HG02763 (cell line): ENCODE data around the gene ARAP2.
A peak's percentile ranks its signal among the peaks of the same experiment; 100 is the strongest.

Experiments used
- ATAC-seq: cut with Tn5 transposase; IDR thresholded peaks from one replicate; pipeline ENCODE4 v1.9.1; 2021; ENCODE audit warnings: mild to moderate bottlenecking, moderate library complexity; ENCODE audit not compliant: unreplicated experiment

ARAP2 gene

DNA sequence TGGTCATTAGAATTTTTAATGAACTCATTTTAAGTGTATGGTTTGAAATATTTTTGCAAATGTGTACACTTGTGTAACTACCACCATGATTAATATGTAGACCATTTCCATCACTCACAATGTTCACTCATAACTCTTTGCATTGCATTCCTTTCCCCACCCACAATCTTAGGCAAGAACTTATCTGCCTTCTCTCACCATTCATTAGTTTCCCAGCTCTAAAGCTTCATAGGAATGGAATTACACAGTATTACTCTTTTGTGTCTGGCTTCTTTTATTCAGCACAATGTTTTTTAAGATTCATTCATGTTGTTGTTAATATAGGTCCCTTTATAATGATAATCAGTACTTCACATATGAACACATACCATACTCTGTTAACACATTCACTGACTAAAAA, 106.1 kb downstream of the ARAP2 start:
- no peak for ATAC-seq

DNA sequence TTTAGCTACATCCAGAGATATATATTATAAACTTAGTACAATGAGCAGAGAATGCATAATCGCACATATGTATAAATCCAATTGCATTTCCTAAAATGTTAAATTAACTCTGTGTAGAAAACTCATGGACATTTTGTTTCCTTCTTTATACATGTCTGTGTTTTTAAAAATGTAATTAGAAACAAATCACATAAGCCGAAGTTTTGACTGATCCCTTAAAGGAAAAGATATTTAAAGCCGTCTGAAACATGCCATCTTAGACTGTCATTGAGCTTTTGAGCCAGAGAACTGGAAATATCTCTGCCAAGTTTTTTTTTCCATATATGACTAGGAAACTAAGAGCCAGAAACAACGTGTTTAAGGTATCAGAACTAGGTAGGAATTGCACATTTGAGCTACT, 107.0 kb downstream of the ARAP2 start:
- no peak for ATAC-seq

- no peak for ATAC-seq
Observed at GRCh38 chr4:36133658-36134057, 110.7 kb downstream of the ARAP2 start.

GRCh38 chr4:36133086-36133485, 111.2 kb downstream of the ARAP2 start:
- no peak for ATAC-seq

GRCh38 chr4:36130641-36131040, 113.7 kb downstream of the ARAP2 start:
- ATAC-seq = no peak

DNA sequence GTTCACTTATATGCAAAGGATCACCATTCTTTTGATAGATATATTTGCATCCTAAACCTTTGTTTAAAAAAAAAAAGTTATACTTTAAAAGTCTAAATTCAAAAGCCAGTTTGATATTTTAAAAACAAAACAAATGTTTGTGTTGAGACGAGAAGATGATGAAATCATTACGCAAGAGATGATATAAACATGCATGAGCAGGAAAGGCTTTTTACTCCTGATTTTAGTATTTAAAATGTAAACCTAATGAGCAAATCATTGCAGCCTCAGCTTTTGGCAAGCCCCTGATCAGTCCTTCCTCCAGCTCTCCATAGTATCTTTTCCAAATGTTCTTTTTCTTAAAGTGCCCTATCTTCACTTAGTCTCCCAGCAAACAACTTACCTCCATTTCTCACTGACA, 115.6 kb downstream of the ARAP2 start:
- no peak for ATAC-seq

DNA sequence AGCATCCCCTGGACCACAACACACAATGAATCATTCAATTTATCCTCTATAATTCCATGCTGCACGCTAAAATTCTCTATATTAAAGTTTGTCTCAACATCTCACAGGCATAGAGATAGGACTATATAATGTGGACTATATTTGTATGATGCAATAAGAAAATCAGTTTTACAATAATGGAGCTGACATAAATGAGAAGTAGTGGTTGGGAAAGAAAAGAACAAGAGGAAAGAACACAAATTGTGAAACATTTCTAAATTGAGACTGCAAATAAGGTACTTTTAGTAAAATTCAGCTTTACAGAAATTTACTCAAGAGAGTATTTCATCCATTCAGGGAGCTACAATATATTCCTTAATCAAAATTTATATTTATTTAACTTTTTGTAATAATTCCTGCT, 120.4 kb downstream of the ARAP2 start:
- no peak for ATAC-seq

- no peak for ATAC-seq
Observed at GRCh38 chr4:36115312-36115711, 129.0 kb downstream of the ARAP2 start.

GRCh38 chr4:36111172-36111571, 133.1 kb downstream of the ARAP2 start:
- ATAC-seq = no peak

- ATAC-seq = no peak
Observed at GRCh38 chr4:36099509-36099908, 144.8 kb downstream of the ARAP2 start.

DNA sequence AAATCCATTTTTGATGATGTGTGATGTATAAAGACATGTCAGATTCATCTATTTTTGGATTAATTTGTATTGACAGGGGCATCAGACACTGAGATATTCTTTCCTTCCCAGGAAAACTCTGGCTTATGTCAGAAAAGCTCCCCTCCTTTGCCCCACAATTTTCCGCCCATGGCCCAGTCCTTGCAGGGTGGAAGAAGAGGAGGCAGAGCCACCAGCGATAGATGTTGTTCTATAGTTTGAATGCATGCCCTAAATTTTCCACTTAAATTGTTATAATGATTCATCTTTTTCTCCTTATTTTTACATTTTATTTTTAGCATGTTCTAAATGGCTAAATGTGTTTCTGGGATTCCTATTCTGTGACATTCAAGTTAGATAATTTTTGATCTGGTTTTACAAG, 149.3 kb downstream of the ARAP2 start:
- ATAC-seq = no peak

DNA sequence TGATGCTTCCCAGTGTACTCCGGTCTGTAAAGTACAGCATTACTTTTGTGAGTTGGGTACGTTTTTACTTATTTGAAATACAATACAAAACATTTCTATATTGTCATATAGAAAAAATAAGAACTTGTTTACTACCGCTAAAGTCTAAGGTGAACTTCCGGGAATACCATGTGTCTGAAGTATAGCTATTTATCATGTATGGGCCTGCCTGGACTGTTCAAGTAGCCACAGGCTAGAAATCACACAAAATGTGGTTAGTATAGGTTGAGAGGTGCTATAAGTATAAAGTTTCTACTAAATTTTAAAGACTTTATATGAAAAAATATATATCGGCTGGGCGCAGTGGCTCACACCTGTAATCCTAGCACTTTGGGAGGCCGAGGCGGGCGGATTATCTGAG, 152.3 kb downstream of the ARAP2 start:
- ATAC-seq = no peak

- no peak for ATAC-seq
Observed at GRCh38 chr4:36088542-36088941, 155.8 kb downstream of the ARAP2 start.

- no peak for ATAC-seq
Observed at GRCh38 chr4:36086261-36086786, 158.0 kb downstream of the ARAP2 start.

DNA sequence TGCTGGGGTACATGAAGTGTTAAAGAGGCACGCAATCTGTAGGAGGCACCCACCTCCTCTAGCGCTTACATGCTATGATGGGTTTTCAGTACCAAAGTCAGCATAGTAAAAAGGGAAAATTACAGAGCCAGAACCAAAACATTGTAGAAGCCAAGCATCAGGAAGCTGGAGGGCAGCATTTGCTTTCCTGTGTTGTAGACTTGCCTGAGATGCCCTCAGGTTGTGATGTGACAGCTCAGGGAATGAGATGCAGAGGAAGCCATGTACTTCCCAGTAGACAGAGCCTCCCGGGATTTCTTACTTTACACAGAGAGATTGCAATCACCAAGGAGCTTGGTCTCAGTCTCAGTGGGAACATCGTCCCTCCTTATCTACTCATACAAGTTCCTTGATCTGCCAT, 161.5 kb downstream of the ARAP2 start:
- no peak for ATAC-seq

- peak; percentile 93 for ATAC-seq
Observed at GRCh38 chr4:36081185-36081584, 163.1 kb downstream of the ARAP2 start.

GRCh38 chr4:36079666-36080065, 164.6 kb downstream of the ARAP2 start:
- ATAC-seq = no peak

DNA sequence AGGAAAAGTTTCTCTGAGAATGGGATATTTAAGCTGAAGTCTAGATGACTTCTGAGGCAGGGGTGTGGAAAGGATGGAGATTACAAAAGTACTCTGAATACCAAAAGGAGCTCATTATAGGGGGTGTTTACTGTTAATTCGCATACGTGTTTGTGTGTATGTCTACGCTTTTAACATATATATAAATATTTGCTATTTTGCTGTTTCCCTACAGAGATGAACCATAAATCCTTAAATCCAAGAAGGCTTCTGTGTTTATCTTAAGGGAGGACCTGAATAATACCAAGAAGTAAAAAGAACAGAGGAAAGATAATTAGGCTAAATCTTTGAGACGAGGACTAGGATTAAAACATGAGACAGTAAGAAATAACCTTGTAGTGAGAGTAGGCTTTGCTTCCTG, 166.0 kb downstream of the ARAP2 start:
- ATAC-seq = no peak

- ATAC-seq = no peak
Observed at GRCh38 chr4:36072529-36072928, 171.8 kb downstream of the ARAP2 start.

DNA sequence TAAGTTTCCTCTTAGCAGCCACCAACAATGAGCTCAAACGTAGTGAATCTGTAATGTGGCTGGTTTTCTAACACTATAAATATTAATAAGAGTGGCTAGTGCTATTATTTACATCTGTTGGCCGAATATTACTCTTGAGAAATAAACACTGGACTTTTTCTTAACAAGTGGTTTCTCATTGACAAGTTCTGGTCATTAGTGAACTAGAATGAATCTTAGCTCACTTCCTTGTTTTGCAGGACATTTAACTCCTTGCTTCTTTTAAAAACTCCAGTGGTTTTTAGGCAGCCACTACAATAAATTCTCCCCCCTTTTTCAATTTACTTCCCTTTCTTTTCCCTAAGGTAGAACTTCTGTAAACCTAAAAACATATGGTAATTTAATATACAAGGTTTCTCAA, 177.2 kb downstream of the ARAP2 start:
- no peak for ATAC-seq

DNA sequence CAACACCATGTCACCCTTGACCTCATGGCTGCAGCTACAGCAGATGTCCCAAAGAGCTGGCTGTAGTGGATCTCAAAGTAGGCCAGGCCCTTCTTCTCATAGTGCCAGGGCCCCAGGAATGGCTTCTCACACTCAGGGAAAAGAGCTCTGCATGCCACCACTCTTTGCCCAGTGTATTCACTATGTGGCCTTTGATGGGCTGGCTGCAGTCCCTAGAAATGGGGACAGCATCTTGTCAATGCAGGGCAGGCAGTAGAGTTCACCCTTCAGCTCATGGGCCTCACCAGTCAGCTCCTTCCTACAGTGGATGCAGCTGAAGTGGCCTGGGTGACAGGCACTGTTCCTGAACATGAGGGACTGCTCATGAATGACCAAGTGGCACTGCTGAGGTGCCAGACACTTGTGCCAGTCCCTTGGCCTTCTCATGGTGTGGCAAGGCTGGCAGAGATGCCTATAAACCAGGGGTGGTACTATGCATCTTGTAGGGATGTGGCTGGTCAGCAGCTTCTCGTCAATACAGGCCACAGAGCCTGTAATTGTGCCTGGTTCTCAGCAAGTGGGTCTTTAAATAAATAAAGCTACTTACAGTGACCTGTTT, 178.9 kb downstream of the ARAP2 start:
- no peak for ATAC-seq

- no peak for ATAC-seq
Observed at GRCh38 chr4:36064117-36064516, 180.2 kb downstream of the ARAP2 start.

GRCh38 chr4:36056136-36056535, 188.2 kb downstream of the ARAP2 start:
- no peak for ATAC-seq
